HL-60 (cell line): ENCODE data around the gene GOLGA6C.

Source experiments
- DNase-seq, 2 experiments: peaks; one replicate each; pipeline ENCODE4 v3.0.0-alpha.2; 2010 to 2020; ENCODE audit warnings: low read depth in 1 of 2, low spot score in 1 of 2
- H3K27ac ChIP-seq: fragments of 250-450 bp; sonication (Bioruptor Pico); replicated peaks from 2 replicates; pipeline ENCODE4 v1.5.1; 2020; ENCODE audit warnings: mild to moderate bottlenecking, moderate library complexity
- H3K27me3 ChIP-seq: fragments of 250-450 bp; sonication (Bioruptor Pico); 2 replicates; pipeline ENCODE4 v1.5.1; 2021; ENCODE audit warnings: mild to moderate bottlenecking, moderate library complexity; ENCODE audit not compliant: insufficient read depth, poor library complexity, severe bottlenecking
- H3K4me3 ChIP-seq: replicated peaks from 2 replicates; pipeline ENCODE4 v1.5.1; 2011; ENCODE audit warnings: mild to moderate bottlenecking, control low read depth, low read length; ENCODE audit not compliant: insufficient read depth
- CTCF ChIP-seq: IDR thresholded peaks from one replicate; pipeline ENCODE4 v1.5.1; 2011; ENCODE audit warnings: low read length, control low read depth, inconsistent platforms; ENCODE audit not compliant: insufficient read depth
- GABPA ChIP-seq: IDR thresholded peaks from 2 replicates; pipeline ENCODE4 v1.6.1; 2012; ENCODE audit warnings: low read depth
- POLR2AphosphoS5 ChIP-seq: IDR thresholded peaks from 2 replicates; pipeline ENCODE4 v1.6.1; 2012; ENCODE audit warnings: low read depth
- REST ChIP-seq: IDR thresholded peaks from 2 replicates; pipeline ENCODE4 v1.6.1; 2012; ENCODE audit warnings: low read depth; ENCODE audit not compliant: insufficient replicate concordance
- SPI1 ChIP-seq: IDR thresholded peaks from 2 replicates; pipeline ENCODE4 v1.6.1; 2012; ENCODE audit warnings: low read depth, mild to moderate bottlenecking, borderline replicate concordance

GOLGA6C gene

GRCh38 chr15:75211436-75212199, 46.5 kb upstream of the GOLGA6C start:
- no peak overlapping the region for H3K27ac ChIP-seq
- H3K4me3 ChIP-seq, result no peak overlapping the region
- TF ChIP-seq REST (no peak), POLR2AphosphoS5 (0 out of 2 replicates have a peak, but pooled peaks have one; percentile 2)
- no peaks in the 10 kb centered on the region for H3K27me3 ChIP-seq
- peak in 1 of 2 experiments; percentile 12 for DNase-seq

- DNase-seq, result no peak
- no peak overlapping the region for H3K27ac ChIP-seq
- H3K4me3 ChIP-seq, result no peak overlapping the region
- no peaks in the 10 kb centered on the region for H3K27me3 ChIP-seq
- TF ChIP-seq REST (no peak), GABPA (no peak), CTCF (no peak), POLR2AphosphoS5 (peak; percentile 26; the same call in 1 of the 2 replicates), SPI1 (no peak)
These were observed 45.8 kb upstream of the GOLGA6C start for GRCh38 chr15:75212200-75212858.

GRCh38 chr15:75213212-75213767, 44.8 kb upstream of the GOLGA6C start:
- Histone ChIP-seq H3K4me3 (no peak overlapping the region), H3K27me3 (no peaks in the 10 kb centered on the region), H3K27ac (no peak overlapping the region)
- TF ChIP-seq GABPA, result no peak
- TF ChIP-seq POLR2AphosphoS5, result peak; percentile 65
- DNase-seq, result no peak

- Histone ChIP-seq H3K27ac (no peak overlapping the region), H3K4me3 (no peak overlapping the region), H3K27me3 (no peaks in the 10 kb centered on the region)
- TF ChIP-seq REST (no peak), GABPA (no peak), POLR2AphosphoS5 (no peak; the same call in 1 of the 2 replicates), CTCF (no peak), SPI1 (no peak)
- peak in 1 of 2 experiments; percentile 20 for DNase-seq
These were observed 44.3 kb upstream of the GOLGA6C start for GRCh38 chr15:75213768-75214221.
